ENCODE measurements around the gene IRAG1.
"Not testable (repeated sequence)": the region's sequence is repeated elsewhere in the genome, so short reads cannot be mapped to it uniquely, and the experiment has no call there.

IRAG1 gene

GRCh38 chr11:10708131-10708530 is 14.6 kb upstream of the IRAG1 start:
- DNase-seq, result no peak

- DNase-seq, result no peak
These were observed 8.4 kb upstream of the IRAG1 start for GRCh38 chr11:10701982-10702381.

- DNase-seq, result no peak
These were observed 5.5 kb upstream of the IRAG1 start for GRCh38 chr11:10699072-10699471.

GRCh38 chr11:10697323-10697620 is 3.7 kb upstream of the IRAG1 start:
- no peak for DNase-seq

GRCh38 chr11:10696468-10697322 is 3.1 kb upstream of the IRAG1 start:
- DNase-seq, result no peak

- DNase-seq, result no peak
These were observed 2.3 kb upstream of the IRAG1 start for GRCh38 chr11:10695833-10696232.

GRCh38 chr11:10694486-10695239 is 1.1 kb upstream of the IRAG1 start:
- no peak for DNase-seq

GRCh38 chr11:10692531-10693115 is 932 bp downstream of the IRAG1 start:
- no peak for DNase-seq

GRCh38 chr11:10688401-10688800 is 5.2 kb downstream of the IRAG1 start:
- no peak for DNase-seq

- DNase-seq, result no peak
These were observed 7.2 kb downstream of the IRAG1 start for GRCh38 chr11:10686311-10686710.

GRCh38 chr11:10683429-10683828 is 10.1 kb downstream of the IRAG1 start:
- no peak for DNase-seq

- no peak for DNase-seq
These were observed 12.5 kb downstream of the IRAG1 start for GRCh38 chr11:10680956-10681487.

- not testable (repeated sequence) for DNase-seq
These were observed 13.3 kb downstream of the IRAG1 start for GRCh38 chr11:10680279-10680678.

GRCh38 chr11:10679644-10680043 is 13.9 kb downstream of the IRAG1 start:
- no peak for DNase-seq

GRCh38 chr11:10678101-10678500 is 15.5 kb downstream of the IRAG1 start:
- no peak for DNase-seq

GRCh38 chr11:10676919-10677318 is 16.6 kb downstream of the IRAG1 start:
- DNase-seq, result no peak

GRCh38 chr11:10674911-10675440 is 18.6 kb downstream of the IRAG1 start:
- no peak for DNase-seq

- DNase-seq, result no peak
These were observed 19.1 kb downstream of the IRAG1 start for GRCh38 chr11:10674440-10674855.

- DNase-seq, result no peak
These were observed 20.0 kb downstream of the IRAG1 start for GRCh38 chr11:10673501-10674062.

GRCh38 chr11:10670099-10670498 is 23.5 kb downstream of the IRAG1 start:
- DNase-seq, result no peak

GRCh38 chr11:10669258-10670033 is 24.1 kb downstream of the IRAG1 start:
- no peak for DNase-seq

GRCh38 chr11:10667521-10667885 is 26.1 kb downstream of the IRAG1 start:
- DNase-seq, result no peak
